Erythroblast (primary cell): Measurements from ENCODE around the gene ERICH6B.

ENCODE experiments used
- GATA1 ChIP-seq: IDR thresholded peaks from 2 replicates; pipeline ENCODE4 v1.6.1; 2011; ENCODE audit warnings: low read depth, mild to moderate bottlenecking, control low read depth, low read length, moderate library complexity
- POLR2A ChIP-seq: IDR thresholded peaks from 2 replicates; pipeline ENCODE4 v1.6.1; 2011; ENCODE audit warnings: mild to moderate bottlenecking, low read length

GRCh38 chr13:45576466-45576865 is 39.1 kb downstream of the ERICH6B start:
- TF ChIP-seq POLR2A (no peak), GATA1 (no peak)
